Nephron (organoid): ENCODE results near the gene WDFY3.
"Not testable (repeated sequence)": the region's sequence is repeated elsewhere in the genome, so short reads cannot be mapped to it uniquely, and the experiment has no call there.

ENCODE experiments used
- H3K27ac Mint-ChIP-seq, 3 experiments: 2 replicates each; pipeline ENCODE4 v1.8.0; 2020; ENCODE audit warnings: mixed read lengths in 3 of 3, mild to moderate bottlenecking in 2 of 3, moderate library complexity in 1 of 3
- H3K27me3 Mint-ChIP-seq: 2 replicates; pipeline ENCODE4 v1.8.0; 2021; ENCODE audit warnings: low read depth, mild to moderate bottlenecking, moderate library complexity, mixed read lengths
- H3K36me3 Mint-ChIP-seq: 2 replicates; pipeline ENCODE4 v1.8.0; 2020; ENCODE audit warnings: low read depth, mixed read lengths
- H3K4me1 Mint-ChIP-seq: 2 replicates; pipeline ENCODE4 v1.8.0; 2020; ENCODE audit warnings: mixed read lengths
- H3K4me3 Mint-ChIP-seq, 3 experiments: 2 replicates each; pipeline ENCODE4 v1.8.0; 2020; ENCODE audit warnings: mild to moderate bottlenecking in 3 of 3, mixed read lengths in 3 of 3, moderate library complexity in 2 of 3
- H3K9me3 Mint-ChIP-seq: 2 replicates; pipeline ENCODE4 v1.8.0; 2020; ENCODE audit warnings: mixed read lengths
- CTCF ChIP-seq, 3 experiments: fragments of 200-600 bp; sonication (generic); IDR thresholded peaks; one replicate each; pipeline ENCODE4 v1.5.0; 2021; ENCODE audit warnings: antibody characterized with exemption in 3 of 3; ENCODE audit not compliant: unreplicated experiment in 3 of 3

The WDFY3 gene

GRCh38 chr4:84849051-84849640, 117.3 kb downstream of the WDFY3 start:
- TF ChIP-seq CTCF (IDR thresholded peaks at IDR 0.05; ENCODE audit: unreplicated experiment in 3 of 3) = no peak
- peaks cover 39% of the 10 kb centered on the region for H3K4me1 Mint-ChIP-seq
- H3K36me3 Mint-ChIP-seq = peaks cover 63% of the 10 kb centered on the region
- H3K27ac Mint-ChIP-seq = peak overlapping the region in 2 of 3 experiments; percentile 6 to 20
- no peak overlapping the region for H3K4me3 Mint-ChIP-seq
- no peaks in the 10 kb centered on the region for H3K9me3 Mint-ChIP-seq
- no peaks in the 10 kb centered on the region for H3K27me3 Mint-ChIP-seq

GRCh38 chr4:84848432-84848831, 118.1 kb downstream of the WDFY3 start:
- Mint-ChIP-seq H3K27me3 (no peaks in the 10 kb centered on the region), H3K9me3 (no peaks in the 10 kb centered on the region), H3K27ac (no peak overlapping the region), H3K4me1 (peaks cover 35% of the 10 kb centered on the region), H3K4me3 (no peak overlapping the region), H3K36me3 (peaks cover 59% of the 10 kb centered on the region)
- no peak for TF ChIP-seq CTCF (IDR thresholded peaks at IDR 0.05; ENCODE audit: unreplicated experiment in 3 of 3)

- Mint-ChIP-seq H3K4me1 (peaks cover 35% of the 10 kb centered on the region), H3K27me3 (no peaks in the 10 kb centered on the region), H3K9me3 (no peaks in the 10 kb centered on the region), H3K27ac (peak overlapping the region in 1 of 3 experiments; percentile 14), H3K36me3 (peaks cover 60% of the 10 kb centered on the region), H3K4me3 (no peak overlapping the region)
- TF ChIP-seq CTCF (IDR thresholded peaks at IDR 0.05; ENCODE audit: unreplicated experiment in 3 of 3) = no peak
These were observed 118.5 kb downstream of the WDFY3 start for GRCh38 chr4:84847978-84848377.

- no peaks in the 10 kb centered on the region for H3K9me3 Mint-ChIP-seq
- no peaks in the 10 kb centered on the region for H3K27me3 Mint-ChIP-seq
- peaks cover 53% of the 10 kb centered on the region for H3K36me3 Mint-ChIP-seq
- peaks cover 32% of the 10 kb centered on the region for H3K4me1 Mint-ChIP-seq
- no peak for TF ChIP-seq CTCF (IDR thresholded peaks at IDR 0.05; ENCODE audit: unreplicated experiment in 3 of 3)
- no peak overlapping the region for H3K4me3 Mint-ChIP-seq
- H3K27ac Mint-ChIP-seq = peak overlapping the region in 2 of 3 experiments; percentile 11 to 41
These were observed 119.5 kb downstream of the WDFY3 start for GRCh38 chr4:84846985-84847384.

GRCh38 chr4:84841435-84841834, 125.1 kb downstream of the WDFY3 start:
- H3K27ac Mint-ChIP-seq = no peak overlapping the region
- H3K9me3 Mint-ChIP-seq = no peaks in the 10 kb centered on the region
- no peaks in the 10 kb centered on the region for H3K4me1 Mint-ChIP-seq
- H3K4me3 Mint-ChIP-seq = no peak overlapping the region
- H3K27me3 Mint-ChIP-seq = no peaks in the 10 kb centered on the region
- no peak for TF ChIP-seq CTCF (IDR thresholded peaks at IDR 0.05; ENCODE audit: unreplicated experiment in 3 of 3)
- peaks cover 49% of the 10 kb centered on the region for H3K36me3 Mint-ChIP-seq

GRCh38 chr4:84837751-84838150, 128.7 kb downstream of the WDFY3 start:
- H3K9me3 Mint-ChIP-seq = no peaks in the 10 kb centered on the region
- H3K27ac Mint-ChIP-seq = no peak overlapping the region
- TF ChIP-seq CTCF (IDR thresholded peaks at IDR 0.05; ENCODE audit: unreplicated experiment in 3 of 3) = no peak
- peaks cover 51% of the 10 kb centered on the region for H3K36me3 Mint-ChIP-seq
- no peaks in the 10 kb centered on the region for H3K27me3 Mint-ChIP-seq
- no peaks in the 10 kb centered on the region for H3K4me1 Mint-ChIP-seq
- H3K4me3 Mint-ChIP-seq = no peak overlapping the region

GRCh38 chr4:84829633-84830032, 136.9 kb downstream of the WDFY3 start:
- peaks cover 35% of the 10 kb centered on the region for H3K36me3 Mint-ChIP-seq
- H3K27ac Mint-ChIP-seq, H3K4me3 Mint-ChIP-seq, H3K9me3 Mint-ChIP-seq, H3K27me3 Mint-ChIP-seq, H3K4me1 Mint-ChIP-seq: not testable (repeated sequence)
